Naive B cell (primary cell): ENCODE data around the gene TMPRSS3. TPM values are rescaled to one million over a fixed set of nuclear protein-coding genes. Genes with fewer than 3 reads are reported as not detected.

Experiments used
- ATAC-seq, 2 donors: fragments of 150-1000 bp; cut with Tn5 transposase; 2 replicates each; pipeline ENCODE4 v1.10.0; 2021; ENCODE audit warnings: low read depth in 2 of 2, mild to moderate bottlenecking in 2 of 2, moderate library complexity in 2 of 2
- DNase-seq: peaks from one replicate; pipeline ENCODE4 v3.0.0; 2022
- H3K27ac Mint-ChIP-seq, 6 donors: one replicate each; pipeline ENCODE4 v1.8.0; 2020 to 2022; ENCODE audit warnings: mild to moderate bottlenecking in 6 of 6, mixed read lengths in 6 of 6, moderate library complexity in 5 of 6, inconsistent platforms in 2 of 6
- H3K27me3 Mint-ChIP-seq, 3 donors: one replicate each; pipeline ENCODE4 v1.8.0; 2021 to 2022; ENCODE audit warnings: mixed read lengths in 3 of 3, mild to moderate bottlenecking in 1 of 3
- H3K36me3 Mint-ChIP-seq, 2 donors: one replicate each; pipeline ENCODE4 v1.8.0; 2020 to 2022; ENCODE audit warnings: mixed read lengths in 2 of 2, inconsistent platforms in 1 of 2, mild to moderate bottlenecking in 1 of 2
- H3K4me1 Mint-ChIP-seq, 3 donors: one replicate each; pipeline ENCODE4 v1.8.0; 2020 to 2022; ENCODE audit warnings: mixed read lengths in 3 of 3, inconsistent platforms in 1 of 3, mild to moderate bottlenecking in 1 of 3, moderate library complexity in 1 of 3
- H3K4me3 Mint-ChIP-seq, 8 donors: one replicate each; pipeline ENCODE4 v1.8.0; 2020 to 2022; ENCODE audit warnings: mild to moderate bottlenecking in 8 of 8, mixed read lengths in 8 of 8, moderate library complexity in 8 of 8, inconsistent platforms in 2 of 8
- H3K9me3 Mint-ChIP-seq, 7 donors: one replicate each; pipeline ENCODE4 v1.8.0; 2020 to 2022; ENCODE audit warnings: mixed read lengths in 7 of 7, mild to moderate bottlenecking in 5 of 7, inconsistent platforms in 2 of 7, moderate library complexity in 1 of 7
- polyA plus RNA-seq, 6 donors: library from polyadenylated mRNA; unstranded; fragments of 300-500 nt; fragmentation: Illumina TruSeq; gene quantifications; one replicate each; pipeline ENCODE4 v1.2.3, GENCODE V29; 2021; ENCODE audit warnings: low read depth in 6 of 6

TMPRSS3 gene
- polyA plus RNA-seq, 6 donors from 2014 or later = not detected

DNA sequence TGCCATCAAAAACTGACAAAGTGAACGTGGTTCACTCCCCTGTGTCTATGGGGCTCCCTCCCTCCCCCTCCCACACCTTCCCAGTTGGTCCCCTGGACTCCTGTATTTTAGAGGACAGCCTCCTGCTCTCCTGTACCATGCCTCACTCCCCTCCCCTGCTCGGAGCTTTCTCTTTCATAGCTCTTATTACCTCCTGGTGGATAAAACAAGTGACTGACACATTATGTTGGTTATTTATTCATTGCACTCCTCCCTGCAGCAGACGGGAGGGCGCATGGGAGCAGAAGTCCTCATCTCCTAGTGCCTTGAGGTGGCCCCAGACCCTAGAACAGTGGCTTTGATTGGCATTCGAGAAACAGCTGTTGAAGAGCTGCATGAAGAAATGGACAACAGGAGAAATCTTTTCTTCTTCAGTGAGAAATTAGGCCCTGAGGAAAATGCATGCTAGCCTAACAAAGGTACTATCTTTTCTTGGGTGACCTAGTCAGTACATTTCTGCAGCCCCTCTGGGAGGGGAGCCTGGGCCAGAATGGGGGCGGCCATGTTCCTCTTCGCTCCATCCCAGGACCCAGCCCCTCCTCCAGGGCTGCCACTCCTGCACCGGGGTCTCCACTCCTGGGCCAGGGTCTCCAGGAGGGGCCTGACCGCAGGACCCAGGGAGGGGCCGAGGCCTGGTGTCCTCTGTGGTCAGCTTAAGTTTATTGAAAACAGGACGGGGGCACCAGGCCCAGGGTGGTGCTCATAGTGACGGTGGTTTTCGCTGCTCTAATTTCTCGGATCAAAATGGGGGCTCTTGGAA is 28.3 kb downstream of the TMPRSS3 start:
- DNase-seq = no peak
- no peak overlapping the region for H3K27ac Mint-ChIP-seq
- H3K9me3 Mint-ChIP-seq = no peaks in the 10 kb centered on the region
- peaks cover 21 to 37% (median 35%) of the 10 kb centered on the region in 3 donors for H3K27me3 Mint-ChIP-seq
- H3K4me1 Mint-ChIP-seq = no peaks in the 10 kb centered on the region
- H3K4me3 Mint-ChIP-seq = peak overlapping the region in 1 of 8 donors; percentile 65
- ATAC-seq = no peak
- no peaks in the 10 kb centered on the region for H3K36me3 Mint-ChIP-seq

DNA sequence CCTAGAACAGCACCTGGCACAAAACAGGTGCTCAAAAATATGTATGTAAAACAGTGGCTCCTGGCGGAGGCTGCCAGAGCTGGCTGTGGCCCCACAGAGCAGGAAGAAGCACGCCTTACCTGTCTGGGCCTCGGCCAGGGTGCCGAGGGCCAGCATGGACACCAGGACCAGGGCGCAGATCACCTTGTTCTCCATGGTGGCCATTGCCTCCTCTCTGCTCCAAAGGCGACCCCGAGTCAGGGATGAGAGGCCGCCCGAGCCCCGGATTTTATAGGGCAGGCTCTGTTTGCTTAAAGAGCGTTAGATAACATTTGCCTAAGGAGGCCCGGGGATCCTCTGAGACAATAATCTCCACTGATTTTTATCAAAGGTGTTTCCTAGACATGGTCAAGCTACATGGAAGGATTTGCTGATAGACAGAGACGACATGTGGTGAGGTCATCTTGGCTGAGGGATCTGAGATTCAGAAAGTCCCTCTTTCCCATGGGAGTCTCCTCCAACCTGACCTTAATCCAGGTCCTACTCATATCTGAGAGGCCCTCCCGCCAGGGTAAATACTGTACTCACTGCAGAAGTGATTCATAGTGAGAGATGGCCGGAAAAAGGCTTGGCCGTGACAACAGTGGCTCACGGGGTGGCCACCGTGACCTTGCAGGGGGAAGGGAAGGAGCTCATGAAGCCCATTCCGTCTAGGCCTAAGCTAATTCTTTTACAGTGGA is 29.4 kb downstream of the TMPRSS3 start, which contains the start of gene TFF1:
Gene TFF1, minus strand, starts transcription at position 244 of the 719 bp plus-strand sequence. Its CDS starts 40 bp downstream, at position 204.
- Mint-ChIP-seq H3K27ac (no peak within 1 kb of the TSS), H3K4me3 (peak within 1 kb of the TSS in 1 of 8 donors; percentile 65), H3K4me1 (no peaks in the 10 kb centered on the region), H3K36me3 (no peaks in the 10 kb centered on the region), H3K27me3 (peaks cover 21 to 39% (median 39%) of the 10 kb centered on the region in 3 donors), H3K9me3 (no peaks in the 10 kb centered on the region)
- no peak for ATAC-seq
- DNase-seq = no peak

DNA sequence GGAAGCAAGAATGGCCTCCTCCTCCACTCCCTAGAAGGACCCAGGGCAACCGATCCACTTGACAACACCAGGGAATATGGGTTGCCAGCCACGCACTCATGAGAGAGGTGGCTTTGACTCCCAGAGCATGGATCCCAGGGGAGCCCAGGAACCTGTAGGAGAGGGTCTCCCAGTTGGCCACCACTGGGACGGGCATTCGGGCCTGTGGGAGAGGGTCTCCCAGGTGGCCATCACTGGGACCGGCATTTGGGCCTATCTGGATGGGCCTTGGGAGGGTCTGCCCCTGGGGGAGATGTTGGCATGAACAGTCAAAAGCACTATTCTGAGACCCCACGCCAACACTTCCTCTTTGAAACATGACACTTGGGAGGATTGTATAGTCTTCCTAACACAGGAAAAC is 30.1 kb downstream of the TMPRSS3 start:
- DNase-seq (no peak), ATAC-seq (no peak)
- H3K4me3 Mint-ChIP-seq = no peak overlapping the region
- peaks cover 16 to 39% (median 34%) of the 10 kb centered on the region in 3 donors for H3K27me3 Mint-ChIP-seq
- H3K36me3 Mint-ChIP-seq = no peaks in the 10 kb centered on the region
- H3K27ac Mint-ChIP-seq = no peak overlapping the region
- no peaks in the 10 kb centered on the region for H3K9me3 Mint-ChIP-seq
- no peaks in the 10 kb centered on the region for H3K4me1 Mint-ChIP-seq

DNA sequence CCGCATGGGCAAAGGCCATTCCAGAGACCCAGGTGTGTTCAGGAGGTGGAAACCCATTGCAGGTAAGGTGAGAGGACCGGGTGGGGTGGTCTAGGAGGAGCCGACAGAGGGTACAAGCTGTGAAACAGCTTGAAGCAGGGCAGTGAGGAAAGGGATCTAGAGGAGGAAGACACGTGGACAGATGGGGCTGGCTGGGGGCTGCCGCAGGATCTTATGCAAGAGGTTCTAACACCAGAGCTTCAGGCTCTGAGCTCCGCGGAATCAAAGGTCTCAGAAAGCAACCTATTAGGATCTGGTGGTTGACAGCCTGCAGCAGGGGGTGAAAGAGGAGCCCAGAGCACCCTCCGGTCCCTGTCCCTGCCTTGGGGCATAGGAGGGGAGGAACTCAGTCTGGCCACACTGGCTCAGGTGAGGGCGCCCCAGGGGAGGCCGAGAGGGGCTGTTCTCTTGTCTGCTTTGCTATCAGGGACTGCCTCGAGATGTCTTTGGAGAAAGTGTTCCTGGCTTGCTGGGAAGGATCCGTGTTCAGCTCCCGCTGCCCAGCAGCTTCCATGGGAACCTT is 31.5 kb downstream of the TMPRSS3 start:
- Mint-ChIP-seq H3K4me1 (no peaks in the 10 kb centered on the region), H3K36me3 (no peaks in the 10 kb centered on the region), H3K27me3 (peaks cover 14 to 39% (median 37%) of the 10 kb centered on the region in 3 donors), H3K9me3 (peaks cover 0 to 5% (median 0%) of the 10 kb centered on the region in 7 donors), H3K27ac (peak overlapping the region in 1 of 6 donors; percentile 89), H3K4me3 (no peak overlapping the region)
- ATAC-seq (no peak), DNase-seq (no peak)

DNA sequence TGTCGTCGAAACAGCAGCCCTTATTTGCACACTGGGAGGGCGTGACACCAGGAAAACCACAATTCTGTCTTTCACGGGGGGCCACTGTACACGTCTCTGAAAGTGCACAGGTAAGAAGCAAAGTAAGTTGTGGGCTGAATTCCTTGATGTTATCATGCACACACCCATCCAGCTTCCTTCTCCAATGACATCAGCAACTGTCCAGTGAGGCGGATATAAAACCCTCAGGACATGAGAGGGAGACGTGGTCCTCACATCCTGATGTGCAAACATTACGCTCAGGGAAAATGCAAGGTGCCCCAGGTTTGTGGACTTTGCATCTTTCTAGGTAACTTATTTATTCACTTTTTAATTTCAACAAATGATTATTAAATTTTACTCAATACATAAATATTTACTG is 32.5 kb downstream of the TMPRSS3 start:
- Mint-ChIP-seq H3K4me3 (no peak overlapping the region), H3K9me3 (peaks cover 0 to 5% (median 0%) of the 10 kb centered on the region in 7 donors), H3K4me1 (no peaks in the 10 kb centered on the region), H3K27me3 (peaks cover 11 to 46% (median 44%) of the 10 kb centered on the region in 3 donors), H3K36me3 (no peaks in the 10 kb centered on the region), H3K27ac (no peak overlapping the region)
- no peak for DNase-seq
- ATAC-seq = no peak

DNA sequence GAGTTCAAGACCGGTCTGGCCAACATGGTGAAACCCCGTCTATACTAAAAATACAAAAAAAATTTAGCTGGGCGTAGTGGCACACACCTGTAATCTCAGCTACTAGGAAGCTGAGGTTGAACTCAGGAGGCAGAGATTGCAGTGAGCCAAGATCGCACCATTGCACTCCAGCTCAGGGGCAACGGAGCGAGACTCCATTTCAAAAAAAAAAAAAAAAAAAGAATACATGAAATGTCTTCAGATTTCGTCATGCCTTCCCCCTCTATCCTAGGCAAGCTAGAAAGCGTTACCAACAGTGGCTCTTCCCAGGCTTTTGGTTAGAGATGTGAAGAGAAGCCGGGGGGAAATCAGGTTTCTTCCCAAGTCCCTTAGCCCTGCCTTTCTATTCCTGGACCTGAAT is 33.2 kb downstream of the TMPRSS3 start:
- peaks cover 0 to 5% (median 0%) of the 10 kb centered on the region in 7 donors for H3K9me3 Mint-ChIP-seq

DNA sequence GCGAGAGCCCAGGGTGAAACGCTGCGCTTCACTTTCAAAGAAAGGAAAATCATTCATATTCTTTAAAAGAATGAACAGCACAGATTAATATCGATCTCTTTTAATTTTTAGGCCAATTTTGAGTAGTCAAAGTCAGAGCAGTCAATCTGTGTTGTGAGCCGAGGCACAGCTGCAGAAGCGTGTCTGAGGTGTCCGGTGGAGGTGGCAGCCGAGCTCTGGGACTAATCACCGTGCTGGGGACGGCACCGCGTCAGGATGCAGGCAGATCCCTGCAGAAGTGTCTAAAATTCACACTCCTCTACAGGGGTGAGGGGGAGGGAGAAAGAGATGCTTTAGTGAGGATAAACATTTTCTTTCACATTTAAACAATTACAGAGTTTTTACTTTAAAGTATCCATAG is 33.7 kb downstream of the TMPRSS3 start:
- Mint-ChIP-seq H3K27ac (no peak overlapping the region), H3K27me3 (peaks cover 15 to 55% (median 48%) of the 10 kb centered on the region in 3 donors), H3K9me3 (peaks cover 0 to 6% (median 4%) of the 10 kb centered on the region in 7 donors), H3K4me3 (no peak overlapping the region), H3K36me3 (no peaks in the 10 kb centered on the region), H3K4me1 (no peaks in the 10 kb centered on the region)
- no peak for DNase-seq
- ATAC-seq = no peak

More for the DNA sequence above, 33.2 kb downstream of the TMPRSS3 start:
- no peak for ATAC-seq
- Mint-ChIP-seq H3K4me3 (no peak overlapping the region), H3K36me3 (no peaks in the 10 kb centered on the region), H3K27me3 (peaks cover 11 to 50% (median 46%) of the 10 kb centered on the region in 3 donors), H3K4me1 (no peaks in the 10 kb centered on the region), H3K27ac (no peak overlapping the region)
- DNase-seq = no peak

DNA sequence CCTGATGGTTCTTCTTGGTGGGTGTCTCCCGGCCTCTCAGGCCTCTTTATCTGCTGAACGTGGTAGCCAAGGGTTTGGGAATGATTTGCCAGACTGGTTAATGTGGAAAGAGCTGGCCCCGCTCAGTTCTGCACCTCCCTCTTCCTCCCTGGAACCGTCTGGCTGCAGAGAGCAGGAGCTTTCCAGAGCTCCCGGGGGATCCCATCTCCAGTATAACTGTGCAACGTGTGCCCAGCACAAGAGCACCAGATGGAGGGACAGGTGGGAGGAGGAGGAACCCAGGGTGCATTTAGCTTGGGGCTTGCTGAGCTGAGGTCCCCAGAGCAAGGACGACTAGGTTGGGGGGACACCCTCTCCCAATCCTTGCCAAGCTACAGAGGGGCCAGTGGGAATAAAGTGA is 34.6 kb downstream of the TMPRSS3 start:
- H3K36me3 Mint-ChIP-seq = no peaks in the 10 kb centered on the region
- H3K4me3 Mint-ChIP-seq = no peak overlapping the region
- H3K27ac Mint-ChIP-seq = peak overlapping the region in 1 of 6 donors; percentile 32
- H3K9me3 Mint-ChIP-seq = peaks cover 0 to 14% (median 9%) of the 10 kb centered on the region in 7 donors
- no peak for DNase-seq
- no peaks in the 10 kb centered on the region for H3K4me1 Mint-ChIP-seq
- no peak for ATAC-seq
- peaks cover 20 to 62% (median 55%) of the 10 kb centered on the region in 3 donors for H3K27me3 Mint-ChIP-seq

DNA sequence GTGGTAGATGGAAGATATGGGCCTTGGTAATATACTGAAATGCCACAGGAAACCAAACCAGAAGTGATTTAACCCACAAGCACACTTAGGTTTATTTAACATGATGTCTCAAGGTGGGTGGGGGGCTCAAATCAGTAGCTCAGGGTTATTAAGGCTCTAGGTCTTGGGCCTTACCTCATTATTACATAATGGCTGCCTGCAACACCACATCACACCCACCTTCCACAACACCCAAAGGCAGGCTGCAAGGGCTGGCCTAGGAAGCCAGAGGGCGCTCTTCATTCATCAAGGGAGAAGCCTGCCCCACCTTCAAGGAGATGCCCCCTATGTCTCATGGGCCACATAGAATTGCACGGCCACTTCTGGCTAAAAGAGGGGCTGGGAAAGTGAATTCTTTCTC is 35.5 kb downstream of the TMPRSS3 start:
- peak overlapping the region in 1 of 6 donors; percentile 21 for H3K27ac Mint-ChIP-seq
- DNase-seq (no peak), ATAC-seq (no peak)
- no peak overlapping the region for H3K4me3 Mint-ChIP-seq
- peaks cover 20 to 62% (median 55%) of the 10 kb centered on the region in 3 donors for H3K27me3 Mint-ChIP-seq
- H3K4me1 Mint-ChIP-seq = no peaks in the 10 kb centered on the region
- H3K36me3 Mint-ChIP-seq = peaks cover 0 to 2% of the 10 kb centered on the region in 2 donors
- peaks cover 0 to 22% (median 14%) of the 10 kb centered on the region in 7 donors for H3K9me3 Mint-ChIP-seq

DNA sequence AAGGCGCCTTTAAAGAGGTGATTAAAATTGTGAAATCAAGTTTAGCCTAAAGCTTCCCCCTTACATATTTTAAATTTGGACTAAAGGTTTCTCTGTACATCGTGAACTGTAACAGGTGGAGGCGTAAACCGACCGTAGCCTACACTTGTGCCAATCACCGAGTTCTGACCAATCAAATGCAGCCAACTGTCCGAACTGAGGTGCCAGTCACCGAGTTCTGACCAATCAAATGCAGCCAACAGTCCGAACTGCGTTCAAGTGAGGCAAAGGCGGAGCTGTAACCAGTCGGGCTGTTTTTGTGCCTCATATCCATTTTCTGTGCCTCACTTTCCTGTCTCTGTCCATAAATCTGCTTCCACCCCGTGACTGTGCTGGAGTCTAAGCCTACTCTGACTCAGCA is 36.9 kb downstream of the TMPRSS3 start:
- Mint-ChIP-seq H3K4me3 (no peak overlapping the region), H3K36me3 (peaks cover 0 to 12% of the 10 kb centered on the region in 2 donors), H3K9me3 (peaks cover 6 to 36% (median 28%) of the 10 kb centered on the region in 7 donors), H3K27ac (no peak overlapping the region), H3K4me1 (no peaks in the 10 kb centered on the region), H3K27me3 (peaks cover 15 to 54% (median 44%) of the 10 kb centered on the region in 3 donors)
- no peak for ATAC-seq
- DNase-seq = no peak

DNA sequence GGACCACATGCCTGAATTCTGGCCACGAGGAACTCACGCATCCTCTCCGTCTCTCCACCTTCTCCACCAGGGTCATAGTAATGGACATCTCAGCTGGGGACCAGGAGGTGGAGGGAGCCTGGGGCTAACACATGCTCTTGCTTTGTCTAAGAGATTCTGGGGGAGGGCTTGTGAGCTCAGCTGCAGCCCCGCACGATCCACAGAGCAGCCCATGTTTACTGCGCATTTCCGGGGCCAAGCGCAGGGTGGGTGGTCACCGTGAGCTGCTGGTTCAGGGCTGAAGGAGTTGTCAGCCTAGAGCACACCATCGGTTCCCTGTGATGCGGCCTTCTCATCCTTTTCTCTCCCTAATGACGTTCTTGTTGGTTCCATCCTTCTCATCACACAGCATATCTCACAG is 37.6 kb downstream of the TMPRSS3 start:
- no peak for DNase-seq
- Mint-ChIP-seq H3K4me3 (no peak overlapping the region), H3K9me3 (peaks cover 6 to 41% (median 29%) of the 10 kb centered on the region in 7 donors), H3K27ac (no peak overlapping the region), H3K27me3 (peaks cover 12 to 53% (median 45%) of the 10 kb centered on the region in 3 donors), H3K36me3 (peaks cover 0 to 18% of the 10 kb centered on the region in 2 donors), H3K4me1 (no peaks in the 10 kb centered on the region)
- no peak for ATAC-seq

DNA sequence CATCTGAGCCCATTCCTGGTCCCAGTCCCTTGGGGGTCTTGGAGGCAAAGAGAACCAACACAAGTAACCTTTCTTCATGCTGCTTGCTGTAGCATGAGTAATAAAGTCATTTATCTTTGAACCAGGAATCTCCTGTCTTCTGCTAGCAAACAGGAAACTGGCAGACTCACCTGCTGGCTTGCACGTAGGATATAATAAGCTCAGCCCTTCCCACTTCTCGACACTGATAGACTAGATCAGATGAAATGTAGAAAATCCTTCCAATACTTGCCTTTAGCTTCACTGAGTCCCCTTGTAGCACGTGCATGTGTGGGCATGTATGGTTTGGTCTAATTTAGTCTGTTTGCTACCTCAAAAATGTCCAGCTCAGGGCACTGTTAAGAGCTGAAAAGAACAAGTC is 38.5 kb downstream of the TMPRSS3 start:
- peaks cover 9 to 59% (median 51%) of the 10 kb centered on the region in 3 donors for H3K27me3 Mint-ChIP-seq
- ATAC-seq (no peak), DNase-seq (no peak)
- H3K36me3 Mint-ChIP-seq = peaks cover 0 to 24% of the 10 kb centered on the region in 2 donors
- no peaks in the 10 kb centered on the region for H3K4me1 Mint-ChIP-seq
- no peak overlapping the region for H3K4me3 Mint-ChIP-seq
- H3K27ac Mint-ChIP-seq = no peak overlapping the region
- H3K9me3 Mint-ChIP-seq = peaks cover 6 to 41% (median 29%) of the 10 kb centered on the region in 7 donors

DNA sequence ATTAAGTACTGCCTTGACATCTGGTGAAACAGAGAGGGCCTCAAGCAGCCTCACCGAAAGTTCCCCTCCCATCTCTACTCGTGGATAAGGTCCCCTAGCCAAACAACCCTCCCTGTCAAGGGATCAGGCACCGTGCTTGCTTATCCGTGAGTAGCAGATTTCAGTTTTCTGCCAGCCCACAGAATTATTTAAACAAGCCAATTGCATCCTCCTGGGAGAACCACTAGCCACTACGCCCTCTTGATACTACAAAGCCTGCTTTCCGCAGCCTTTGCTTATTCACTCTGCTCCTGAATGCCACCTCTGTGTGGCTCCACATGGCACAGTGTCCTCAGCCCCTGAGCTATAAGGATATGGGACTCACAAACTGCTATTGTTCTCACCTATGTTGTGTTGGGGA is 39.2 kb downstream of the TMPRSS3 start:
- peaks cover 0 to 24% of the 10 kb centered on the region in 2 donors for H3K36me3 Mint-ChIP-seq
- no peak overlapping the region for H3K4me3 Mint-ChIP-seq
- no peak overlapping the region for H3K27ac Mint-ChIP-seq
- DNase-seq = no peak
- no peak for ATAC-seq
- H3K27me3 Mint-ChIP-seq = peaks cover 9 to 57% (median 48%) of the 10 kb centered on the region in 3 donors
- peaks cover 6 to 41% (median 29%) of the 10 kb centered on the region in 7 donors for H3K9me3 Mint-ChIP-seq
- H3K4me1 Mint-ChIP-seq = no peaks in the 10 kb centered on the region
